ENCODE data around the gene DNASE1L1.

The DNASE1L1 gene

DNA sequence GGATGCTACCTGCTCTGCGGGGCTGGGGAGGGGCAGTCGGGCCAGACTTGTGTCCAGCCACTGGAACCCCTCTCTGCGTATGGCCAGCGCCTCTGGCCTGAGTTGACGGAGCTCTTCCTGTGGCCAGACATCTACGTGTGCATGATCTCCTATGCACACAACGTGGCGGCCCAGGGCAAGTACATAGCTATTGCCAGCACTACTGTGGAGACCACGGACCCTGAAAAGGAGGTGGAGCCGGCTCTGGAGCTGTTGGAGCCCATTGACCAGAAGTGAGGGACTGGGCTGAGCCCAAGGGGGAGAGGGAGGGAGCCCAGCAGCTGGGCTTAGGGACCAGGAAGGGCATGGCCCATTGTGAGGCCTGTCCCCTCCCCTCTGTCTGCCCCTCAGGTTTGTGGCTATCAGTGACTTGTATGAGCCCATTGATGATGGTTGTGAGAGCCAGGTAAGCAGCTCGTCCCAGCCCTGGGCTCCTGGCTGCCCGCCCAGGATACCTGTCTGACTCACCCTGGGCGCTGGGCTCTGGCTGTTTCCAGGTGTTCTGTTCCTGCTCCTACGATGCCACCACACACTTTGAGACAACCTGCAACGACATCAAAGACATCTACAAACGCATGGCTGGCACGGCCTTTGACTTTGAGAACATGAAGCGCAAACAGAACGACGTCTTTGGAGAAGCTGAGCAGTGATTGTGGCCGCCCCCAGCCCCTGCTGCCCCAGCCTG is 33.1 kb upstream of the DNASE1L1 start:
- no peak for DNase-seq (ENCODE audit: low spot score)
- TF ChIP-seq, protein P1, sequence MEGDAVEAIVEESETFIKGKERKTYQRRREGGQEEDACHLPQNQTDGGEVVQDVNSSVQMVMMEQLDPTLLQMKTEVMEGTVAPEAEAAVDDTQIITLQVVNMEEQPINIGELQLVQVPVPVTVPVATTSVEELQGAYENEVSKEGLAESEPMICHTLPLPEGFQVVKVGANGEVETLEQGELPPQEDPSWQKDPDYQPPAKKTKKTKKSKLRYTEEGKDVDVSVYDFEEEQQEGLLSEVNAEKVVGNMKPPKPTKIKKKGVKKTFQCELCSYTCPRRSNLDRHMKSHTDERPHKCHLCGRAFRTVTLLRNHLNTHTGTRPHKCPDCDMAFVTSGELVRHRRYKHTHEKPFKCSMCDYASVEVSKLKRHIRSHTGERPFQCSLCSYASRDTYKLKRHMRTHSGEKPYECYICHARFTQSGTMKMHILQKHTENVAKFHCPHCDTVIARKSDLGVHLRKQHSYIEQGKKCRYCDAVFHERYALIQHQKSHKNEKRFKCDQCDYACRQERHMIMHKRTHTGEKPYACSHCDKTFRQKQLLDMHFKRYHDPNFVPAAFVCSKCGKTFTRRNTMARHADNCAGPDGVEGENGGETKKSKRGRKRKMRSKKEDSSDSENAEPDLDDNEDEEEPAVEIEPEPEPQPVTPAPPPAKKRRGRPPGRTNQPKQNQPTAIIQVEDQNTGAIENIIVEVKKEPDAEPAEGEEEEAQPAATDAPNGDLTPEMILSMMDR (IDR thresholded peaks at IDR 0.05; ENCODE audit: borderline replicate concordance, control extremely low read depth, extremely low read depth, insufficient read depth, missing control alignments) = no peak
- in situ Hi-C loops (cut with MboI; ENCODE audit: low sequenced_read_pairs, unreplicated experiment) = no loop called here

DNA sequence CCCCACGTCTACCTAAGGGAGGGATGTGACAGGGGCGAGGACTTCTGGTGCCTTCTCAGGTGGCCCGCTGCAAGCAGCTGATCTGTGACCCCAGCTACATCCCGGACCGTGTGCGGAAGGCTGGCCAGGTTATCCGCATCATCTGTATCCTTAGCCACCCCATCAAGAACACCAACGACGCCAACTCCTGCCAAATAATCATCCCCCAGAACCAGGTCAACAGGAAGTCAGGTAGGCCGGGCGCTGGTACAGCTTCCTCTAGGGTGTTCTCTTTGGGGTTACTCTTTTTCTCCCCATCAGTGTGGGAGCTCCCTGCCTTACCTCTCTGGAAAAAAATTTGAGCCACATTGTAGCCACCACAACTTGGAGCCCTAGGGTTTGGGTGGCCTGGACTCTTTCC is 32.5 kb upstream of the DNASE1L1 start:
- in situ Hi-C loops (cut with MboI; ENCODE audit: low sequenced_read_pairs, unreplicated experiment) = no loop called here
- TF ChIP-seq, protein P1 (IDR thresholded peaks at IDR 0.05; ENCODE audit: borderline replicate concordance, control extremely low read depth, extremely low read depth, insufficient read depth, missing control alignments) = no peak
- DNase-seq (ENCODE audit: low spot score) = no peak

DNA sequence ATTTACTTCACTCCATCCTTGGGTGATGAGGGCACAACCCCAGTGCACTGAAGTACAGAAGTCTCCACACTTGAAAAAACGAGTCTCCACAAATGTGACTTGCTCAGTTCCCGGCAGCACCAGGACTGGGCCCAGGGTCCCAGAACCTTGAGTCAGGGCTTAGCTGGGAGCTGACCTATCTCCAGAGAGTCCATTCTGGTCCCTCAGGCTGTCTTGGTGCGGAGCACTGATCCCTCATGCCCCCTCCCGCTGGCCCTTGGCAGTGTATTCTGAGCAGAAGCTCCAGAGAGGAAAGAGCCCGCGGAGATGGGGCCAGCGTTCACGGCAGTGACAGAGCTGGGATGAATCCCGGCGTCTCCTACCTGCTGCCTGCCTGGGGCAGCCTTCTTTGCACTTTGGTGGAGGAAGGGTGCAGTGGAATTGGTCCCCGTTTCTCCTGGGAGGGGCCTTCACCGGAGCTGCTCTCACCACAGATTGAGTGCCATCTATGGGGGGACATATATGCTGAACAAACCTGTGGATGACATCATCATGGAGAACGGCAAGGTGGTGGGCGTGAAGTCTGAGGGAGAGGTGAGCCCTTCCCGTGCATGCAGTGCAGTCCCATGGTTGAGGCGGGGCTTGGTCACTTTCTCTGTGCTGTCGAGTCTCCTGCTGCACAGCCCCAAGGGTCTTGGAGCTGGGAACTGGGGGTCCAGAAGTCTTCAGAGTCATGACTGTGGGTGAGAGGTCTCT is 31.7 kb upstream of the DNASE1L1 start:
- no peak for DNase-seq (ENCODE audit: low spot score)
- in situ Hi-C loops (cut with MboI; ENCODE audit: low sequenced_read_pairs, unreplicated experiment) = no loop called here
- TF ChIP-seq, protein P1 (IDR thresholded peaks at IDR 0.05; ENCODE audit: borderline replicate concordance, control extremely low read depth, extremely low read depth, insufficient read depth, missing control alignments) = no peak

DNA sequence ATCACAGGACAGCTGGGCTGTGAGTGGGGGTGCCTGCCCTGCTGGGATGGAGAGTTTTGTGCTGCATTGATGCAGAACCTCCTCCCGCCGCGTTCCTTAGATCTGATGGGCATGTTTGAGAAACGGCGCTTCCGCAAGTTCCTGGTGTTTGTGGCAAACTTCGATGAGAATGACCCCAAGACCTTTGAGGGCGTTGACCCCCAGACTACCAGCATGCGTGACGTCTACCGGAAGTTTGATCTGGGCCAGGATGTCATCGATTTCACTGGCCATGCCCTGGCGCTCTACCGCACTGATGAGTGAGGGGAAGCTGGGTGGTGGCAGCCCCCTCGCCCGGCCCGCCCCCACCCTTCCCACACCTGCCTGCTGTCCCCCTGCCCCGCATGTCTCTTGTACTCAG is 30.8 kb upstream of the DNASE1L1 start:
- in situ Hi-C loops (cut with MboI; ENCODE audit: low sequenced_read_pairs, unreplicated experiment) = no loop called here
- DNase-seq (ENCODE audit: low spot score) = no peak
- TF ChIP-seq, protein P1 (IDR thresholded peaks at IDR 0.05; ENCODE audit: borderline replicate concordance, control extremely low read depth, extremely low read depth, insufficient read depth, missing control alignments) = no peak

DNA sequence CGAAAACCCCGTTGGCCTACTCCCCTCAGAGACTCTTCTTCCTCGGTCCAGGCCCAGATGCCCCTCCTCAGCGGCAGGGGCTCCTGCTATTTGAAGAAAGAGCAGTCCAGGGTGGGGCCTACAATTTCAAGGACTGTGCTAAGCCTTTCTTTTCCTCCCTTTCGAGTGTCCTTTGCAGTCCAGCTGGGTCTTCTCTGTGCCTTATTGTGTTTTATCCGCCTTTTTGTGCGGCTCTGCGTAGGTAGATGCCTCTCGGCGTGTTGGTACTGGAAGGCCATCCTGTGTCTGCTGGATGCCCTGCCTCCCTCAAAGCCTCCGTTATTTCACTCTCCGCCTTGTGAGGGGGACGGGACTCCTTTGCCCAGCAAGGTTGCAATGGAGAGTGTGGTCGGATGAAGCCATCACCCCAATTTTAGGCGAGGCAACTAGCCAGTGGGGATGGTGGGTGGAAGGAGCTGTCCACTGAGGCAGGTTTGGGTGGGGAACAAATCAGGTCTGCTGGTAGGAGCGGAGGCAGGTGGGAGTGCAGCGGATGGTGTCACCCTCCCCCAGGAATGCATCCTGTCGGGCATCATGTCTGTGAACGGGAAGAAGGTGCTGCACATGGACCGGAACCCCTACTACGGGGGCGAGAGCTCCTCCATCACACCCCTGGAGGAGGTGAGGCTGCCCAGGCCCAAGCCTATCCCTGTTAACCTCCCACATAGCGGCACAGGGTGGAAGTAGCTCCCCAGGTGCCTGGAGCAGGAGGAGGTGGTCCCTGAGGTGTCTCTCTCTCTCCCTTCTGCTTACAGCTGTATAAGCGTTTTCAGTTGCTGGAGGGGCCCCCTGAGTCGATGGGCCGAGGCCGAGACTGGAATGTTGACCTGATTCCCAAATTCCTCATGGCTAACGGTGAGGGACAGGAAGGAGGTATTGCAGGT is 29.2 kb upstream of the DNASE1L1 start:
- no peak for DNase-seq (ENCODE audit: low spot score)
- TF ChIP-seq, protein P1 (IDR thresholded peaks at IDR 0.05; ENCODE audit: borderline replicate concordance, control extremely low read depth, extremely low read depth, insufficient read depth, missing control alignments) = no peak
- in situ Hi-C loops (cut with MboI; ENCODE audit: low sequenced_read_pairs, unreplicated experiment) = no loop called here
